ENCODE measurements around the gene PRKACA.

PRKACA gene

DNA sequence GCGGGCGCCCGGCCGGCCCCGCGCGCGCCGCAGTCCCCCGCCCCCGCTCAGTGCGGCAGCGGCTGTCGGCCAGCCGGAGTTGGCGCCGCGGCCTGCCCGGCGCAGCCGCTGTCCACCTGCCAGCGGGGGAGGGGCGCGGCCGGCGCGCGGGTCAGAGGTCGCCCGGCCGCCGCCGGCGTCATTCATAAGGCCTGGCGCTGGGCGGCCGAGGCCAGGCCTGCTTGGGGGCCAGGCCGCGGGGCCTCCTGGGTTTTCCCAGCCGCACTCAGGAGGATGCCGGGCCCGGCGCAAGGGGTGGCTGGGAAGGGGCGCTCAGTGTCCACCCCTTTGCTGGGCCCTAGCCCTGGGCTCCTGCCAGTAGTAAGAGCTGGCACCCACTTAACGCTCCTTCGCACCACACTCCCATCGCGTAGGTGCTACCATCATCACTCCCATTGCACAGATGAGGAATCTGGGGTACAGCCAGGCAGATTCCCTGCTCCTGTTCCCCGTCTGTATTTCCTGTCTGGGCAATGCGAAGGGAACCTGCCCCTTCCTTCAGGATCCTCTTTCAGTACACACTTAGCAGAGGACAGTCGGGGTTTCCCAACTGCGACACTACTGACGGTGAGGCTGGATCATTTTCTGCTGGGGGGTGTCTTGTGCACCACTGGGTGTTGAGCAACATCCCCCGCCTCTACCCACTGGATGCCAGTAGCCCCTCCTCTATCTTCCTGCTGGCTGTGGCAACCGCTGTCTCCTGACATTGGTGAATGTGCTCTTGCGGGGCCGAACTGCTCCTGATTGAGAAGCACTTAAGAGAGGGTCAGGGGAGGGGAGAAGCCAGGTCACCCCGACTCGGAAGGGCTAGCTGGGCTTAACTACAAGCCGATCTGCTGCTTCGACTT lies 846 bp upstream of the PRKACA start (continued):
- TF ChIP-seq ZNF529 (tag by site-specific recombination; IDR thresholded peaks at IDR 0.05; ENCODE audit: insufficient replicate concordance), result no peak
- TF ChIP-seq ZNF302 (tag by site-specific recombination; IDR thresholded peaks at IDR 0.05; ENCODE audit: low read depth), result no peak
- no peak for TF ChIP-seq ZNF707 (tag by site-specific recombination; IDR thresholded peaks at IDR 0.05)
- no peak for TF ChIP-seq ZNF248 (tag by site-specific recombination; IDR thresholded peaks at IDR 0.05)
- no peak for TF ChIP-seq ZNF645 (tag by site-specific recombination; IDR thresholded peaks at IDR 0.05)
- TF ChIP-seq ZNF221 (tag by site-specific recombination; IDR thresholded peaks at IDR 0.05; ENCODE audit: borderline replicate concordance), result no peak
- no peak for TF ChIP-seq EGR2 (tag by site-specific recombination; IDR thresholded peaks at IDR 0.05; ENCODE audit: low read depth)
- TF ChIP-seq ZNF292 (tag by site-specific recombination; IDR thresholded peaks at IDR 0.05; ENCODE audit: borderline replicate concordance, low read depth), result no peak
- TF ChIP-seq, protein P1, sequence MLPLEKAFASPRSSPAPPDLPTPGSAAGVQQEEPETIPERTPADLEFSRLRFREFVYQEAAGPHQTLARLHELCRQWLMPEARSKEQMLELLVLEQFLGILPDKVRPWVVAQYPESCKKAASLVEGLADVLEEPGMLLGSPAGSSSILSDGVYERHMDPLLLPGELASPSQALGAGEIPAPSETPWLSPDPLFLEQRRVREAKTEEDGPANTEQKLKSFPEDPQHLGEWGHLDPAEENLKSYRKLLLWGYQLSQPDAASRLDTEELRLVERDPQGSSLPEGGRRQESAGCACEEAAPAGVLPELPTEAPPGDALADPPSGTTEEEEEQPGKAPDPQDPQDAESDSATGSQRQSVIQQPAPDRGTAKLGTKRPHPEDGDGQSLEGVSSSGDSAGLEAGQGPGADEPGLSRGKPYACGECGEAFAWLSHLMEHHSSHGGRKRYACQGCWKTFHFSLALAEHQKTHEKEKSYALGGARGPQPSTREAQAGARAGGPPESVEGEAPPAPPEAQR (tag by site-specific recombination; IDR thresholded peaks at IDR 0.05), result no peak
- no peak; the same call in 1 of the 2 replicates for TF ChIP-seq ZBTB11 (tag by site-specific recombination; conservative IDR thresholded peaks at IDR 0.05; ENCODE audit: low read depth)
- no peak for TF ChIP-seq ZNF350 (tag by site-specific recombination; IDR thresholded peaks at IDR 0.05)
- TF ChIP-seq, protein P2, sequence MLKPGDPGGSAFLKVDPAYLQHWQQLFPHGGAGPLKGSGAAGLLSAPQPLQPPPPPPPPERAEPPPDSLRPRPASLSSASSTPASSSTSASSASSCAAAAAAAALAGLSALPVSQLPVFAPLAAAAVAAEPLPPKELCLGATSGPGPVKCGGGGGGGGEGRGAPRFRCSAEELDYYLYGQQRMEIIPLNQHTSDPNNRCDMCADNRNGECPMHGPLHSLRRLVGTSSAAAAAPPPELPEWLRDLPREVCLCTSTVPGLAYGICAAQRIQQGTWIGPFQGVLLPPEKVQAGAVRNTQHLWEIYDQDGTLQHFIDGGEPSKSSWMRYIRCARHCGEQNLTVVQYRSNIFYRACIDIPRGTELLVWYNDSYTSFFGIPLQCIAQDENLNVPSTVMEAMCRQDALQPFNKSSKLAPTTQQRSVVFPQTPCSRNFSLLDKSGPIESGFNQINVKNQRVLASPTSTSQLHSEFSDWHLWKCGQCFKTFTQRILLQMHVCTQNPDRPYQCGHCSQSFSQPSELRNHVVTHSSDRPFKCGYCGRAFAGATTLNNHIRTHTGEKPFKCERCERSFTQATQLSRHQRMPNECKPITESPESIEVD (tag by site-specific recombination; IDR thresholded peaks at IDR 0.05), result no peak
- no peak for TF ChIP-seq ZNF677 (tag by site-specific recombination; IDR thresholded peaks at IDR 0.05)
- peak; percentile 65 for TF ChIP-seq IKZF3 (tag by site-specific recombination; IDR thresholded peaks at IDR 0.05)
- TF ChIP-seq ZNF266 (tag by site-specific recombination; IDR thresholded peaks at IDR 0.05; ENCODE audit: low read depth), result no peak
- TF ChIP-seq, protein P3, sequence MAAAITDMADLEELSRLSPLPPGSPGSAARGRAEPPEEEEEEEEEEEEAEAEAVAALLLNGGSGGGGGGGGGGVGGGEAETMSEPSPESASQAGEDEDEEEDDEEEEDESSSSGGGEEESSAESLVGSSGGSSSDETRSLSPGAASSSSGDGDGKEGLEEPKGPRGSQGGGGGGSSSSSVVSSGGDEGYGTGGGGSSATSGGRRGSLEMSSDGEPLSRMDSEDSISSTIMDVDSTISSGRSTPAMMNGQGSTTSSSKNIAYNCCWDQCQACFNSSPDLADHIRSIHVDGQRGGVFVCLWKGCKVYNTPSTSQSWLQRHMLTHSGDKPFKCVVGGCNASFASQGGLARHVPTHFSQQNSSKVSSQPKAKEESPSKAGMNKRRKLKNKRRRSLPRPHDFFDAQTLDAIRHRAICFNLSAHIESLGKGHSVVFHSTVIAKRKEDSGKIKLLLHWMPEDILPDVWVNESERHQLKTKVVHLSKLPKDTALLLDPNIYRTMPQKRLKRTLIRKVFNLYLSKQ (tag by site-specific recombination; IDR thresholded peaks at IDR 0.05; ENCODE audit: borderline replicate concordance), result no peak
- TF ChIP-seq KLF10 (tag by site-specific recombination; IDR thresholded peaks at IDR 0.05), result no peak
- TF ChIP-seq ZNF626 (tag by site-specific recombination; IDR thresholded peaks at IDR 0.05), result no peak
- TF ChIP-seq ZNF335 (tag by site-specific recombination; conservative IDR thresholded peaks at IDR 0.05), result peak; percentile 87
- TF ChIP-seq, protein P4, sequence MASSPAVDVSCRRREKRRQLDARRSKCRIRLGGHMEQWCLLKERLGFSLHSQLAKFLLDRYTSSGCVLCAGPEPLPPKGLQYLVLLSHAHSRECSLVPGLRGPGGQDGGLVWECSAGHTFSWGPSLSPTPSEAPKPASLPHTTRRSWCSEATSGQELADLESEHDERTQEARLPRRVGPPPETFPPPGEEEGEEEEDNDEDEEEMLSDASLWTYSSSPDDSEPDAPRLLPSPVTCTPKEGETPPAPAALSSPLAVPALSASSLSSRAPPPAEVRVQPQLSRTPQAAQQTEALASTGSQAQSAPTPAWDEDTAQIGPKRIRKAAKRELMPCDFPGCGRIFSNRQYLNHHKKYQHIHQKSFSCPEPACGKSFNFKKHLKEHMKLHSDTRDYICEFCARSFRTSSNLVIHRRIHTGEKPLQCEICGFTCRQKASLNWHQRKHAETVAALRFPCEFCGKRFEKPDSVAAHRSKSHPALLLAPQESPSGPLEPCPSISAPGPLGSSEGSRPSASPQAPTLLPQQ (tag by site-specific recombination; IDR thresholded peaks at IDR 0.05), result peak; percentile 64
- no peak for TF ChIP-seq GFI1B (tag by site-specific recombination; IDR thresholded peaks at IDR 0.05)
- 0 out of 2 replicates have a peak, but pooled peaks have one; percentile 22 for TF ChIP-seq ZNF366 (tag by site-specific recombination; conservative IDR thresholded peaks at IDR 0.05)
- TF ChIP-seq ZFP37 (tag by site-specific recombination; IDR thresholded peaks at IDR 0.05), result no peak
- TF ChIP-seq ZXDB (tag by site-specific recombination; IDR thresholded peaks at IDR 0.05), result peak; percentile 36; the same call in 1 of the 2 replicates
- TF ChIP-seq ZNF776 (tag by site-specific recombination; IDR thresholded peaks at IDR 0.05; ENCODE audit: borderline replicate concordance), result no peak
- no peak for TF ChIP-seq ZNF530 (tag by site-specific recombination; IDR thresholded peaks at IDR 0.05; ENCODE audit: low read depth)
- TF ChIP-seq ZNF585B (tag by site-specific recombination; IDR thresholded peaks at IDR 0.05), result no peak
- TF ChIP-seq ZNF423 (tag by site-specific recombination; IDR thresholded peaks at IDR 0.05), result no peak
- TF ChIP-seq MYNN (tag by site-specific recombination; IDR thresholded peaks at IDR 0.05; ENCODE audit: borderline replicate concordance), result no peak

All from HEK293 (cell line).